ENCODE data around the gene DKK1. TPM values are rescaled to one million over a fixed set of nuclear protein-coding genes. Genes with fewer than 3 reads are reported as not detected.

The DKK1 gene
- 327 to 386 TPM (median 343 TPM) in 5 replicates for total RNA-seq (2022; extraction: Qiagen RNA extraction; ENCODE audit: low read depth)

GRCh38 chr10:52313933-52314821, at the start of gene DKK1:
TSS of gene DKK1 (plus strand) at chr10:52314281. CDS start at chr10:52314435, 154 bp downstream.

